Keratinocyte (primary cell): Measurements from ENCODE around the gene ZNF568. TPM values are rescaled to one million over a fixed set of nuclear protein-coding genes. Genes with fewer than 3 reads are reported as not detected.

Experiments used
- DNase-seq: peaks from one replicate; pipeline ENCODE4 v3.0.0-alpha.2; 2011; ENCODE audit warnings: low read depth, missing footprints, low spot score
- FAIRE-seq: peaks from 2 replicates; lab custom pipeline; 2011; peaks lifted over from hg19 to GRCh38; lab: Jason Lieb, UNC
- H2AFZ ChIP-seq: 2 replicates; pipeline ENCODE4 v1.6.0; 2012; ENCODE audit warnings: low read length, control low read depth, inconsistent platforms; ENCODE audit not compliant: control insufficient read depth
- H3K27ac ChIP-seq: 2 replicates; pipeline ENCODE4 v1.5.1; 2011; ENCODE audit warnings: low read length; ENCODE audit not compliant: control insufficient read depth, insufficient read depth
- H3K27me3 ChIP-seq: 3 replicates; pipeline ENCODE4 v1.6.0; 2011; ENCODE audit warnings: low read length; ENCODE audit not compliant: control insufficient read depth, insufficient read depth; ENCODE audit errors: extremely low read depth
- H3K36me3 ChIP-seq, 2 experiments: 2 replicates in 1 of 2; 3 replicates in 1 of 2; pipeline ENCODE4 v1.5.1; 2011; ENCODE audit warnings: low read length in 2 of 2, mild to moderate bottlenecking in 1 of 2; ENCODE audit not compliant: control insufficient read depth in 2 of 2, insufficient read depth in 2 of 2; ENCODE audit errors: extremely low read depth in 1 of 2
- H3K4me1 ChIP-seq: 3 replicates; pipeline ENCODE4 v1.5.1; 2011; ENCODE audit warnings: low read length; ENCODE audit not compliant: control insufficient read depth, insufficient read depth; ENCODE audit errors: extremely low read depth
- H3K4me2 ChIP-seq: 3 replicates; pipeline ENCODE4 v1.6.0; 2011; ENCODE audit warnings: low read depth, low read length; ENCODE audit not compliant: control insufficient read depth, insufficient read depth; ENCODE audit errors: extremely low read depth
- H3K4me3 ChIP-seq, 3 experiments: fragments of 200-600 bp in 1 of 3; sonication (generic) in 1 of 3; 2 replicates in 2 of 3; 3 replicates in 1 of 3; pipeline ENCODE4 v1.5.1; 2011 to 2016; ENCODE audit warnings: low read length in 3 of 3, mild to moderate bottlenecking in 3 of 3, control low read depth in 2 of 3, inconsistent platforms in 1 of 3, low read depth in 1 of 3, mixed read lengths in 1 of 3, mixed run types in 1 of 3, moderate library complexity in 1 of 3; ENCODE audit not compliant: control insufficient read depth in 2 of 3, insufficient read depth in 2 of 3; ENCODE audit errors: extremely low read depth in 1 of 3
- H3K79me2 ChIP-seq: 2 replicates; pipeline ENCODE4 v1.6.0; 2012; ENCODE audit warnings: low read length; ENCODE audit not compliant: control insufficient read depth, insufficient read depth
- H3K9ac ChIP-seq: 3 replicates; pipeline ENCODE4 v1.6.0; 2011; ENCODE audit warnings: low read length; ENCODE audit not compliant: control insufficient read depth, insufficient read depth; ENCODE audit errors: extremely low read depth
- H3K9me1 ChIP-seq: 3 replicates; pipeline ENCODE4 v1.6.0; 2011; ENCODE audit warnings: low read length; ENCODE audit not compliant: control insufficient read depth, insufficient read depth; ENCODE audit errors: extremely low read depth
- H3K9me3 ChIP-seq: 2 replicates; pipeline ENCODE4 v1.5.1; 2012; ENCODE audit warnings: low read depth, low read length; ENCODE audit not compliant: control insufficient read depth
- H4K20me1 ChIP-seq: 3 replicates; pipeline ENCODE4 v1.6.0; 2011; ENCODE audit warnings: low read length; ENCODE audit not compliant: control insufficient read depth, insufficient read depth; ENCODE audit errors: extremely low read depth
- CTCF ChIP-seq, 3 experiments: IDR thresholded peaks in 1 of 3; conservative IDR thresholded peaks in 1 of 3; optimal IDR thresholded peaks in 1 of 3; 2 replicates in 2 of 3; 3 replicates in 1 of 3; pipeline versions ENCODE3 to v1.5.1; 2011; ENCODE audit warnings: low read length in 3 of 3, mild to moderate bottlenecking in 3 of 3, moderate library complexity in 2 of 3, control low read depth in 1 of 3, inconsistent platforms in 1 of 3; ENCODE audit not compliant: insufficient read depth in 2 of 3; ENCODE audit errors: extremely low read depth in 1 of 3
- EZH2 ChIP-seq: IDR thresholded peaks from one replicate; pipeline ENCODE4 v1.6.1; 2012; ENCODE audit warnings: inconsistent platforms, mild to moderate bottlenecking, low read length, moderate library complexity
- dilution Hi-C: fragments of 300-500 bp; cut with MboI; formaldehyde crosslinking; loops from one replicate; pipeline ENCODE4 v1.7.0; 2020; ENCODE audit warnings: low sequenced_read_pairs; ENCODE audit not compliant: extremely low pct_ligation_motif_present
- polyA plus RNA-seq, 5 experiments: library from polyadenylated mRNA; depleted of rRNA in 3 of 5; stranded (reverse) in 3 of 5; stranded (forward) in 1 of 5; unstranded in 1 of 5; fragments of >200 nt; gene quantifications; 1 replicate in 1 of 5; 2 replicates in 3 of 5; 3 replicates in 1 of 5; pipeline versions ENCODE4 v1.2.1 to v1.2.3, GENCODE V29; 2011 to 2012; ENCODE audit warnings: missing spikeins in 2 of 5, low read depth in 1 of 5, low replicate concordance in 1 of 5

The ZNF568 gene
- polyA plus RNA-seq, 1 donor (not counting 4 experiments of a cell fraction or from before 2014, with no cell fraction given), result 4.1 TPM

GRCh38 chr19:36939153-36939552, 23.0 kb downstream of the ZNF568 start:
- H3K9me1 ChIP-seq, result no peaks in the 10 kb centered on the region
- TF ChIP-seq EZH2, result no peak
- no peak for TF ChIP-seq CTCF (optimal IDR thresholded peaks at IDR 0.05 in 1 of 3, IDR thresholded peaks at IDR 0.05 in 1 of 3, conservative IDR thresholded peaks at IDR 0.05 in 1 of 3; ENCODE audit: extremely low read depth in 1 of 3, insufficient read depth in 2 of 3, low read length in 3 of 3)
- H3K79me2 ChIP-seq, result no peaks in the 10 kb centered on the region
- no peaks in the 10 kb centered on the region for H3K27me3 ChIP-seq
- DNase-seq, result no peak
- no peak overlapping the region for H3K4me3 ChIP-seq
- H3K27ac ChIP-seq, result no peak overlapping the region
- H3K36me3 ChIP-seq, result peaks cover 6 to 7% of the 10 kb centered on the region in 2 experiments
- no peaks in the 10 kb centered on the region for H4K20me1 ChIP-seq
- H3K4me2 ChIP-seq, result no peak overlapping the region
- H3K9me3 ChIP-seq, result no peaks in the 10 kb centered on the region
- no peak overlapping the region for H3K9ac ChIP-seq
- no peaks in the 10 kb centered on the region for H3K4me1 ChIP-seq
- dilution Hi-C loops, result no loop called here
- no peak for FAIRE-seq
- H2AFZ ChIP-seq, result no peak overlapping the region

- Histone ChIP-seq H2AFZ (no peak overlapping the region), H3K36me3 (peaks cover 4 to 6% of the 10 kb centered on the region in 2 experiments), H3K4me3 (no peak overlapping the region), H3K9me3 (peaks cover 13% of the 10 kb centered on the region), H3K27me3 (no peaks in the 10 kb centered on the region), H3K27ac (no peak overlapping the region), H3K9ac (no peak overlapping the region), H4K20me1 (no peaks in the 10 kb centered on the region), H3K9me1 (no peaks in the 10 kb centered on the region), H3K79me2 (no peaks in the 10 kb centered on the region), H3K4me2 (no peak overlapping the region), H3K4me1 (no peaks in the 10 kb centered on the region)
- dilution Hi-C loops, result no loop called here
- FAIRE-seq (no peak), DNase-seq (no peak)
- TF ChIP-seq CTCF (optimal IDR thresholded peaks at IDR 0.05 in 1 of 3, IDR thresholded peaks at IDR 0.05 in 1 of 3, conservative IDR thresholded peaks at IDR 0.05 in 1 of 3; ENCODE audit: extremely low read depth in 1 of 3, insufficient read depth in 2 of 3, low read length in 3 of 3) (no peak), EZH2 (no peak)
Measured at GRCh38 chr19:36950335-36951119, 34.4 kb downstream of the ZNF568 start.
